Common myeloid progenitor, CD34-positive (primary cell): ENCODE data around the gene MGMT.

Experiments
- CTCF ChIA-PET: fragments of 350-600 bp; sonication (Branson Sonifier 250); formaldehyde crosslinking; loops from one replicate; lab custom pipeline; 2021; ENCODE audit warnings: antibody characterized with exemption; lab: Charles Lee
- POLR2A ChIA-PET: fragments of 350-600 bp; sonication (Branson Sonifier 250); formaldehyde crosslinking; loops from one replicate; lab custom pipeline; 2021; ENCODE audit warnings: antibody characterized with exemption; lab: Charles Lee
- DNase-seq, 3 donors: peaks; one replicate each; pipeline versions ENCODE4 v3.0.0 to v3.0.0-alpha.2; 2013
- H3K27ac ChIP-seq, 2 experiments: 1 replicate in 1 of 2; 2 replicates in 1 of 2; pipeline ENCODE4 v1.7.0; 2013; ENCODE audit warnings: inconsistent platforms in 2 of 2, low read length in 2 of 2, mild to moderate bottlenecking in 2 of 2, low read depth in 1 of 2, moderate library complexity in 1 of 2; ENCODE audit not compliant: severe bottlenecking in 2 of 2, insufficient read depth in 1 of 2, poor library complexity in 1 of 2
- H3K27me3 ChIP-seq, 5 experiments: replicated peaks in 2 of 5; 1 replicate in 3 of 5; 2 replicates in 2 of 5; pipeline versions ENCODE4 v1.6.1 to v1.7.0; 2013; ENCODE audit warnings: low read length in 4 of 5, mild to moderate bottlenecking in 2 of 5, moderate library complexity in 2 of 5, inconsistent platforms in 1 of 5; ENCODE audit not compliant: insufficient read depth in 5 of 5, control insufficient read depth in 4 of 5
- H3K36me3 ChIP-seq, 4 experiments: 1 replicate in 2 of 4; 2 replicates in 2 of 4; pipeline versions ENCODE4 v1.6.1 to v1.7.0; 2013; ENCODE audit warnings: low read length in 3 of 4, control low read depth in 1 of 4, mild to moderate bottlenecking in 1 of 4; ENCODE audit not compliant: control insufficient read depth in 4 of 4, insufficient read depth in 4 of 4
- H3K4me1 ChIP-seq, 4 experiments: 1 replicate in 3 of 4; 2 replicates in 1 of 4; pipeline versions ENCODE4 v1.6.1 to v1.7.1; 2013; ENCODE audit warnings: low read length in 3 of 4, mild to moderate bottlenecking in 3 of 4, control low read depth in 1 of 4, inconsistent platforms in 1 of 4, moderate library complexity in 1 of 4; ENCODE audit not compliant: control insufficient read depth in 4 of 4, insufficient read depth in 4 of 4; ENCODE audit errors: control extremely low read depth in 1 of 4
- H3K4me3 ChIP-seq, 7 experiments: 1 replicate in 4 of 7; 2 replicates in 3 of 7; pipeline versions ENCODE4 v1.5.1 to v1.7.0; 2013; ENCODE audit warnings: mild to moderate bottlenecking in 7 of 7, low read length in 6 of 7, moderate library complexity in 6 of 7, inconsistent platforms in 2 of 7, low read depth in 2 of 7, control low read depth in 1 of 7; ENCODE audit not compliant: insufficient read depth in 4 of 7, control insufficient read depth in 1 of 7; ENCODE audit errors: extremely low read depth in 1 of 7
- H3K9me3 ChIP-seq, 5 experiments: 1 replicate in 4 of 5; 2 replicates in 1 of 5; pipeline versions ENCODE4 v1.6.1 to v1.7.1; 2013; ENCODE audit warnings: low read length in 4 of 5, mild to moderate bottlenecking in 2 of 5, inconsistent platforms in 1 of 5, low read depth in 1 of 5, moderate library complexity in 1 of 5; ENCODE audit not compliant: control insufficient read depth in 4 of 5, insufficient read depth in 2 of 5; ENCODE audit errors: control extremely low read depth in 1 of 5
- WGBS: methylation state at CpG from one replicate; pipeline ENCODE4 v1.1.5; 2013; ENCODE audit not compliant: insufficient coverage; 5-methylcytosine and 5-hydroxymethylcytosine counted together

Gene MGMT

GRCh38 chr10:129774082-129774735 is 307.2 kb downstream of the MGMT start:
- no peaks in the 10 kb centered on the region for H3K27me3 ChIP-seq
- H3K9me3 ChIP-seq, result peaks cover 0 to 3% (median 0%) of the 10 kb centered on the region in 5 experiments
- H3K27ac ChIP-seq, result no peak overlapping the region
- no peak for DNase-seq
- ChIA-PET POLR2A (no interaction called here), CTCF (no interaction called here)
- peaks cover 0 to 2% (median 0%) of the 10 kb centered on the region in 4 experiments for H3K36me3 ChIP-seq
- 98% methylated on average over 13 of the region's 14 CpGs for WGBS
- H3K4me3 ChIP-seq, result no peak overlapping the region
- H3K4me1 ChIP-seq, result peaks cover 0 to 7% (median 1%) of the 10 kb centered on the region in 4 experiments

- ChIA-PET CTCF (no interaction called here), POLR2A (no interaction called here)
- no peaks in the 10 kb centered on the region for H3K27me3 ChIP-seq
- no peak overlapping the region for H3K4me3 ChIP-seq
- peaks cover 0 to 4% (median 0%) of the 10 kb centered on the region in 4 experiments for H3K4me1 ChIP-seq
- no peak overlapping the region for H3K27ac ChIP-seq
- peaks cover 0 to 2% (median 0%) of the 10 kb centered on the region in 4 experiments for H3K36me3 ChIP-seq
- WGBS, result 98% methylated on average over 9 of the region's 13 CpGs
- H3K9me3 ChIP-seq, result peaks cover 0 to 3% (median 0%) of the 10 kb centered on the region in 5 experiments
- no peak for DNase-seq
Observed at GRCh38 chr10:129774736-129775401, 307.8 kb downstream of the MGMT start.

- ChIA-PET POLR2A (no interaction called here), CTCF (no interaction called here)
- H3K4me1 ChIP-seq, result no peaks in the 10 kb centered on the region
- no peak for DNase-seq
- no peak overlapping the region for H3K4me3 ChIP-seq
- H3K36me3 ChIP-seq, result no peaks in the 10 kb centered on the region
- H3K9me3 ChIP-seq, result peaks cover 0 to 3% (median 0%) of the 10 kb centered on the region in 5 experiments
- no peaks in the 10 kb centered on the region for H3K27me3 ChIP-seq
- H3K27ac ChIP-seq, result no peak overlapping the region
- WGBS, result 93% methylated on average over 8 of the region's 9 CpGs
Observed at GRCh38 chr10:129775681-129776080, 308.6 kb downstream of the MGMT start.

GRCh38 chr10:129777687-129778086 is 310.6 kb downstream of the MGMT start:
- Histone ChIP-seq H3K9me3 (peaks cover 0 to 3% (median 0%) of the 10 kb centered on the region in 5 experiments), H3K4me3 (no peak overlapping the region), H3K36me3 (no peaks in the 10 kb centered on the region), H3K27me3 (no peaks in the 10 kb centered on the region), H3K27ac (no peak overlapping the region), H3K4me1 (no peaks in the 10 kb centered on the region)
- ChIA-PET CTCF (no interaction called here), POLR2A (no interaction called here)
- no peak for DNase-seq
- 92% methylated on average over 19 of the region's 19 CpGs for WGBS

- H3K9me3 ChIP-seq, result peaks cover 0 to 3% (median 0%) of the 10 kb centered on the region in 5 experiments
- 97% methylated on average over 11 of the region's 13 CpGs for WGBS
- H3K36me3 ChIP-seq, result no peaks in the 10 kb centered on the region
- ChIA-PET CTCF (no interaction called here), POLR2A (no interaction called here)
- no peak overlapping the region for H3K4me3 ChIP-seq
- DNase-seq, result no peak
- no peaks in the 10 kb centered on the region for H3K4me1 ChIP-seq
- H3K27me3 ChIP-seq, result no peaks in the 10 kb centered on the region
- H3K27ac ChIP-seq, result no peak overlapping the region
Observed at GRCh38 chr10:129778571-129778970, 311.5 kb downstream of the MGMT start.

- H3K9me3 ChIP-seq, result peaks cover 0 to 3% (median 0%) of the 10 kb centered on the region in 5 experiments
- H3K27ac ChIP-seq, result no peak overlapping the region
- ChIA-PET POLR2A (no interaction called here), CTCF (no interaction called here)
- H3K4me3 ChIP-seq, result no peak overlapping the region
- DNase-seq, result no peak
- no peaks in the 10 kb centered on the region for H3K27me3 ChIP-seq
- H3K36me3 ChIP-seq, result no peaks in the 10 kb centered on the region
- no peaks in the 10 kb centered on the region for H3K4me1 ChIP-seq
- 91% methylated on average over 32 of the region's 35 CpGs for WGBS
Observed at GRCh38 chr10:129779126-129780111, 312.4 kb downstream of the MGMT start.
